Lung (tissue), 12 donors: ENCODE measurements around the gene TMEM164. TPM values are rescaled to one million over a fixed set of nuclear protein-coding genes. Genes with fewer than 3 reads are reported as not detected.

Experiments
- ATAC-seq: fragments of 200-7000 bp; cut with Tn5 transposase; one replicate; pipeline ENCODE4 v1.9.1; 2020; ENCODE audit warnings: moderate number of reproducible peaks; ENCODE audit not compliant: insufficient read depth, low FRiP score
- DNase-seq, 3 donors: peaks; one replicate each; pipeline ENCODE4 v3.0.0-alpha.2; 2013 to 2017
- H3K27ac ChIP-seq, 2 donors: one replicate each; pipeline ENCODE4 v1.5.1; 2013; ENCODE audit warnings: mild to moderate bottlenecking in 2 of 2, moderate library complexity in 2 of 2, control low read depth in 1 of 2, inconsistent platforms in 1 of 2, low read depth in 1 of 2, low read length in 1 of 2
- H3K27me3 ChIP-seq, 3 donors: one replicate each; pipeline ENCODE4 v1.5.1; 2013; ENCODE audit warnings: low read length in 2 of 3; ENCODE audit not compliant: control insufficient read depth in 3 of 3, insufficient read depth in 3 of 3
- H3K36me3 ChIP-seq, 4 donors: one replicate each; pipeline ENCODE4 v1.5.1; 2013; ENCODE audit warnings: low read length in 4 of 4, mild to moderate bottlenecking in 1 of 4, moderate library complexity in 1 of 4; ENCODE audit not compliant: control insufficient read depth in 4 of 4, insufficient read depth in 4 of 4
- H3K4me1 ChIP-seq, 5 donors: one replicate each; pipeline ENCODE4 v1.5.1; 2013; ENCODE audit warnings: low read length in 5 of 5, mild to moderate bottlenecking in 2 of 5, moderate library complexity in 1 of 5; ENCODE audit not compliant: control insufficient read depth in 5 of 5, insufficient read depth in 5 of 5
- H3K4me3 ChIP-seq: one replicate; pipeline ENCODE4 v1.5.1; 2013; ENCODE audit warnings: mild to moderate bottlenecking, control low read depth, moderate library complexity
- H3K9ac ChIP-seq, 2 donors: one replicate each; pipeline ENCODE4 v1.5.1; 2013; ENCODE audit warnings: low read length in 2 of 2, control low read depth in 1 of 2; ENCODE audit not compliant: insufficient read depth in 1 of 2
- H3K9me3 ChIP-seq, 4 donors: one replicate each; pipeline ENCODE4 v1.5.1; 2013; ENCODE audit warnings: low read length in 3 of 4, mild to moderate bottlenecking in 1 of 4, moderate library complexity in 1 of 4; ENCODE audit not compliant: control insufficient read depth in 4 of 4, insufficient read depth in 3 of 4
- CTCF ChIP-seq: IDR thresholded peaks from 2 replicates; pipeline ENCODE4 v1.5.1; 2012; ENCODE audit warnings: mild to moderate bottlenecking; ENCODE audit errors: control extremely low read depth, extremely low read depth
- WGBS, 2 donors: extraction: QIAGEN DNeasy Blood & Tissue Kit; methylation state at CpG; one replicate each; pipeline ENCODE4 v1.1.7; 2013; 5-methylcytosine and 5-hydroxymethylcytosine counted together
- polyA plus RNA-seq, 2 donors: library from polyadenylated mRNA; stranded (reverse); fragments of 200-250 nt; gene quantifications; one replicate each; pipeline ENCODE4 v1.2.1, GENCODE V29; 2013
- total RNA-seq, 2 donors: library from RNA; depleted of rRNA in 1 of 2; stranded (reverse); fragments of >200 nt in 1 of 2; gene quantifications; one replicate each; pipeline ENCODE4 v1.2.1, GENCODE V29; 2014 to 2021
- donor health status: control.
- donor health status: control.
- donor health status: Bipolar disorder and iron deficiency.
- donor health status: healthy.
- donor health status: DM: yes; HTN: yes; CAD: no.

TMEM164 gene
- total and polyA plus RNA-seq, 4 donors, result 22.4 to 87.0 (median 38.0) TPM

- no peak for ATAC-seq
- WGBS, 2 donors, result 42 to 62% methylated on average over 4 of the region's 4 CpGs
- no peaks in the 10 kb centered on the region for H3K9me3 ChIP-seq
- TF ChIP-seq CTCF, result no peak
- H3K27ac ChIP-seq, result peak overlapping the region in 1 of 2 donors; percentile 13
- peaks cover 0 to 16% (median 0%) of the 10 kb centered on the region in 5 donors for H3K4me1 ChIP-seq
- peaks cover 0 to 5% (median 0%) of the 10 kb centered on the region in 4 donors for H3K36me3 ChIP-seq
- no peak overlapping the region for H3K9ac ChIP-seq
- peak in 1 of 3 donors; percentile 24 for DNase-seq
- H3K4me3 ChIP-seq, result no peak overlapping the region
- peaks cover 0 to 33% (median 8%) of the 10 kb centered on the region in 3 donors for H3K27me3 ChIP-seq
Measured at GRCh38 chrX:110021258-110022022, 18.5 kb downstream of the TMEM164 start.

GRCh38 chrX:110022599-110023448 is 19.9 kb downstream of the TMEM164 start:
- ATAC-seq (no peak), DNase-seq (no peak)
- TF ChIP-seq CTCF, result no peak
- Histone ChIP-seq H3K27ac (peak overlapping the region in 1 of 2 donors; percentile 9), H3K9ac (no peak overlapping the region), H3K9me3 (no peaks in the 10 kb centered on the region), H3K4me3 (no peak overlapping the region), H3K36me3 (peaks cover 0 to 5% (median 0%) of the 10 kb centered on the region in 4 donors), H3K27me3 (peaks cover 0 to 40% (median 8%) of the 10 kb centered on the region in 3 donors), H3K4me1 (peaks cover 0 to 16% (median 0%) of the 10 kb centered on the region in 5 donors)
- WGBS, 2 donors, result 61 to 84% methylated on average over 5 of the region's 5 CpGs

DNA sequence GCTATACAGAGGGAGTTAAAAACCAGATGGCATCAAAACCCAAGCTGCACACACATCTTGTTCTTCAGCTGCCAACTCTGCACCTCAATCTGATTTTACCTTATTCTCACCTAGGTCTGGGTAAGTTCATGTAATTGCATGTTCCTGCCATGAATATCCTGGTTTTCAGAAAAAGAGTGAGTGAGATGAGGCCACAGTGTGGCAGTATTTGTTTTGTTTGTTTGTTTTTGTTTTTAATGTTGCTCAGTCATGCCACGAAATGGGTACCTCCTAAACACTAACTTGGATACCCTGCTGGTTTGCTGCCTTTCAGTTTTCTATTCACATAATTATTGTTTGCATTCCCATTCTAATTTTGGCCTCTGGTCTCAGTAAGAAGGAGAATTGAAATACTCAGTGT is 22.5 kb downstream of the TMEM164 start:
- Histone ChIP-seq H3K4me1 (peaks cover 0 to 16% (median 0%) of the 10 kb centered on the region in 5 donors), H3K36me3 (peaks cover 0 to 5% (median 0%) of the 10 kb centered on the region in 4 donors), H3K4me3 (no peak overlapping the region), H3K27me3 (peaks cover 0 to 40% (median 8%) of the 10 kb centered on the region in 3 donors), H3K27ac (peak overlapping the region in 1 of 2 donors; percentile 36), H3K9me3 (no peaks in the 10 kb centered on the region), H3K9ac (no peak overlapping the region)
- WGBS, 2 donors, result 60 to 78% methylated on average over 1 of the region's 1 CpG
- ATAC-seq, result no peak
- DNase-seq, result no peak
- no peak for TF ChIP-seq CTCF
